GM12878 (cell line): ENCODE results near the gene LRRC7. TPM values are rescaled to one million over a fixed set of nuclear protein-coding genes. Genes with fewer than 3 reads are reported as not detected.

ENCODE experiments used
- ATAC-seq: fragments of 200-7000 bp; cut with Tn5 transposase; 3 replicates; pipeline ENCODE4 v1.9.1; 2020; ENCODE audit warnings: mild to moderate bottlenecking, moderate library complexity
- BruUV-seq: library from RNA; stranded (reverse); fragments of 400-500 nt; replicated peaks from 2 replicates; lab custom pipeline; 2021; lab: Mats Ljungman, UMichigan
- CTCF ChIA-PET: fragments of 300-600 bp; sonication (Branson Sonifier 250); formaldehyde crosslinking; extraction: SDS; loops from one replicate; lab custom pipeline; 2021; ENCODE audit warnings: inconsistent platforms; lab: Yijun Ruan, JAX
- POLR2A ChIA-PET: fragments of 350-600 bp; formaldehyde crosslinking; extraction: SDS; loops from one replicate; lab custom pipeline; 2021; ENCODE audit warnings: inconsistent platforms; lab: Charles Lee
- RAD21 ChIA-PET: fragments of 300-600 bp; sonication (Branson Sonifier 250); formaldehyde crosslinking; loops from one replicate; lab custom pipeline; 2023; ENCODE audit warnings: antibody characterized with exemption; ENCODE audit not compliant: unreplicated experiment; lab: Charles Lee
- SMC1A ChIA-PET: fragments of 300-600 bp; sonication (Branson Sonifier 250); formaldehyde crosslinking; loops from one replicate; lab custom pipeline; 2023; ENCODE audit not compliant: unreplicated experiment, uncharacterized antibody; lab: Charles Lee
- DNase-seq: peaks from one replicate; pipeline ENCODE4 v3.0.0-alpha.2; 2011; ENCODE audit warnings: low read depth, low spot score
- FAIRE-seq: peaks from 3 replicates; lab custom pipeline; 2011; peaks lifted over from hg19 to GRCh38; lab: Jason Lieb, UNC
- H2AFZ ChIP-seq: 2 replicates; pipeline ENCODE4 v1.6.0; 2011; ENCODE audit warnings: low read depth, low read length, control low read depth; ENCODE audit not compliant: control insufficient read depth
- H3K27ac ChIP-seq: 2 replicates; pipeline ENCODE4 v1.5.1; 2011; ENCODE audit warnings: control low read depth; ENCODE audit not compliant: control insufficient read depth, insufficient read depth
- H3K27me3 ChIP-seq, 2 experiments: replicated peaks in 1 of 2; 2 replicates each; pipeline versions ENCODE4 v1.6.0 to v1.6.1; 2011; ENCODE audit warnings: low read length in 1 of 2; ENCODE audit not compliant: control insufficient read depth in 2 of 2, insufficient read depth in 2 of 2
- H3K36me3 ChIP-seq, 2 experiments: 2 replicates each; pipeline ENCODE4 v1.5.1; 2011; ENCODE audit warnings: low read length in 1 of 2; ENCODE audit not compliant: control insufficient read depth in 2 of 2, insufficient read depth in 2 of 2
- H3K4me1 ChIP-seq: 2 replicates; pipeline ENCODE4 v1.6.1; 2011; ENCODE audit warnings: mild to moderate bottlenecking, low read length, moderate library complexity, mixed read lengths; ENCODE audit not compliant: control insufficient read depth, insufficient read depth
- H3K4me2 ChIP-seq: 2 replicates; pipeline ENCODE4 v1.6.0; 2011; ENCODE audit warnings: control low read depth; ENCODE audit not compliant: control insufficient read depth, insufficient read depth
- H3K4me3 ChIP-seq: fragments of 200-600 bp; sonication (generic); 2 replicates; pipeline ENCODE4 v1.5.1; 2016
- H3K79me2 ChIP-seq: 2 replicates; pipeline ENCODE4 v1.6.0; 2011; ENCODE audit warnings: low read length; ENCODE audit not compliant: control insufficient read depth, insufficient read depth
- H3K9ac ChIP-seq: 2 replicates; pipeline ENCODE4 v1.8.0; 2011; ENCODE audit warnings: low read length, control low read depth, mixed read lengths; ENCODE audit not compliant: control insufficient read depth, insufficient read depth
- H3K9me3 ChIP-seq: replicated peaks from 3 replicates; pipeline ENCODE4 v1.5.1; 2011; ENCODE audit warnings: mild to moderate bottlenecking, low read length; ENCODE audit not compliant: control insufficient read depth, insufficient read depth
- H4K20me1 ChIP-seq: 2 replicates; pipeline ENCODE4 v1.6.0; 2011; ENCODE audit not compliant: control insufficient read depth, insufficient read depth
- ATF2 ChIP-seq: IDR thresholded peaks from 2 replicates; pipeline ENCODE4 v1.6.1; 2012; ENCODE audit warnings: low read length, inconsistent platforms
- BCL11A ChIP-seq: IDR thresholded peaks from 2 replicates; pipeline ENCODE4 v1.6.1; 2011; ENCODE audit warnings: low read depth, low read length
- BHLHE40 ChIP-seq, 2 experiments: fragments of 450-650 bp in 1 of 2; IDR thresholded peaks; 2 replicates each; pipeline ENCODE4 v1.6.1; 2011 to 2017; ENCODE audit warnings: low read depth in 2 of 2, borderline replicate concordance in 1 of 2, improper control_type of control experiment in 1 of 2, low read length in 1 of 2, mild to moderate bottlenecking in 1 of 2
- CEBPB ChIP-seq, 2 experiments: fragments of 150-350 bp in 1 of 2; IDR thresholded peaks; 2 replicates each; pipeline ENCODE4 v1.6.1; 2012 to 2014; ENCODE audit warnings: low read depth in 2 of 2, low read length in 2 of 2, borderline replicate concordance in 1 of 2, inconsistent platforms in 1 of 2
- ETV6 ChIP-seq, 2 experiments: fragments of 450-650 bp in 1 of 2; IDR thresholded peaks in 1 of 2; conservative IDR thresholded peaks in 1 of 2; 2 replicates each; pipeline ENCODE4 v1.6.1; 2014; ENCODE audit warnings: antibody characterized with exemption in 1 of 2, borderline replicate concordance in 1 of 2, low read depth in 1 of 2, mild to moderate bottlenecking in 1 of 2, moderate library complexity in 1 of 2
- POLR2A ChIP-seq: IDR thresholded peaks from 2 replicates; pipeline ENCODE4 v1.6.1; 2011; ENCODE audit warnings: low read depth, mild to moderate bottlenecking, low read length
- WGBS: methylation state at CpG from one replicate; pipeline ENCODE4 v1.1.6; 2016; ENCODE audit warnings: low lambda C conversion rate; ENCODE audit not compliant: insufficient replicate concordance, insufficient coverage; ENCODE audit errors: missing lambda C conversion rate; 5-methylcytosine and 5-hydroxymethylcytosine counted together
- in situ Hi-C: fragments of 300-500 bp; cut with MboI; formaldehyde crosslinking; loops from 9 replicates; pipeline ENCODE4 v1.14.3; 2018; ENCODE audit warnings: mixed read lengths
- intact Hi-C: fragments of 100-400 bp; cut with micrococcal nuclease; formaldehyde crosslinking; loops from one replicate; pipeline ENCODE4 v1.14.2; 2022; ENCODE audit not compliant: unreplicated experiment
- polyA plus RNA-seq, 11 experiments: library from polyadenylated mRNA; depleted of rRNA in 4 of 11; unstranded in 6 of 11; stranded (reverse) in 5 of 11; fragments of >200 nt; fragmentation: Nextera tagmentation in 4 of 11; fragmentation: Illumina TruSeq in 1 of 11; extraction: Ambion mirVana in 4 of 11; extraction: Trizol in 1 of 11; gene quantifications; 1 replicate in 1 of 11; 2 replicates in 10 of 11; pipeline versions ENCODE4 v1.2.1 to v1.2.3, GENCODE V29; 2011 to 2016; ENCODE audit warnings: inconsistent platforms in 2 of 11, missing spikeins in 2 of 11, low read depth in 1 of 11
- total RNA-seq, 4 experiments: library from RNA; depleted of rRNA in 3 of 4; stranded (reverse); fragments of >200 nt in 3 of 4; fragmentation: Illumina TruSeq in 1 of 4; extraction: Trizol in 1 of 4; gene quantifications; 2 replicates each; pipeline versions ENCODE4 v1.2.1 to v1.2.3, GENCODE V29; 2013 to 2021
- TF ChIP-seq, protein P1 (sequence below): IDR thresholded peaks from 2 replicates; pipeline ENCODE4 v1.6.1; 2012; ENCODE audit warnings: low read depth, low read length, improper control_type of control experiment
- TF ChIP-seq, protein P2 (sequence below): fragments of 450-650 bp; IDR thresholded peaks from 2 replicates; pipeline ENCODE4 v1.6.1; 2016; ENCODE audit warnings: mild to moderate bottlenecking, moderate library complexity, borderline replicate concordance

The LRRC7 gene
- total and polyA plus RNA-seq, 10 of the 15 experiments (the other 5 are each of a cell fraction or from before 2014, with no cell fraction given): 0.05 to 1.4 (median 0.24) TPM; not detected in 5

- H3K27me3 ChIP-seq: no peaks in the 10 kb centered on the region
- DNase-seq: no peak
- no peak for ATAC-seq
- no peak overlapping the region for H3K9ac ChIP-seq
- H3K4me1 ChIP-seq: no peaks in the 10 kb centered on the region
- intact Hi-C loops: no loop called here
- ChIA-PET RAD21 (no interaction called here), CTCF (interaction anchor here (1.6 kb wide), 1 partner anchor 14 kb away, joined by 6 read pairs; no protein-coding TSS in a partner anchor), SMC1A (interaction anchor here (2.5 kb wide), 1 partner anchor 25 kb away, joined by 8 read pairs; no protein-coding TSS in a partner anchor), POLR2A (no interaction called here)
- no peaks in the 10 kb centered on the region for H3K79me2 ChIP-seq
- H2AFZ ChIP-seq: no peak overlapping the region
- H3K4me3 ChIP-seq: no peak overlapping the region
- FAIRE-seq: no peak
- no peak overlapping the region for H3K4me2 ChIP-seq
- no peaks in the 10 kb centered on the region for H3K9me3 ChIP-seq
- no peaks in the 10 kb centered on the region for H3K36me3 ChIP-seq
- in situ Hi-C loops: no loop called here
- no peak for TF ChIP-seq ETV6 (conservative IDR thresholded peaks at IDR 0.05 in 1 of 2, IDR thresholded peaks at IDR 0.05 in 1 of 2; ENCODE audit: borderline replicate concordance in 1 of 2, low read depth in 1 of 2)
- no peak for TF ChIP-seq CEBPB (IDR thresholded peaks at IDR 0.05; ENCODE audit: borderline replicate concordance in 1 of 2, low read depth in 2 of 2, low read length in 2 of 2)
- TF ChIP-seq, protein P1, sequence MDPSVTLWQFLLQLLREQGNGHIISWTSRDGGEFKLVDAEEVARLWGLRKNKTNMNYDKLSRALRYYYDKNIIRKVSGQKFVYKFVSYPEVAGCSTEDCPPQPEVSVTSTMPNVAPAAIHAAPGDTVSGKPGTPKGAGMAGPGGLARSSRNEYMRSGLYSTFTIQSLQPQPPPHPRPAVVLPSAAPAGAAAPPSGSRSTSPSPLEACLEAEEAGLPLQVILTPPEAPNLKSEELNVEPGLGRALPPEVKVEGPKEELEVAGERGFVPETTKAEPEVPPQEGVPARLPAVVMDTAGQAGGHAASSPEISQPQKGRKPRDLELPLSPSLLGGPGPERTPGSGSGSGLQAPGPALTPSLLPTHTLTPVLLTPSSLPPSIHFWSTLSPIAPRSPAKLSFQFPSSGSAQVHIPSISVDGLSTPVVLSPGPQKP: no peak
- TF ChIP-seq POLR2A: no peak
- TF ChIP-seq ATF2: no peak
- no peak for TF ChIP-seq BHLHE40 (IDR thresholded peaks at IDR 0.05; ENCODE audit: borderline replicate concordance in 1 of 2, low read depth in 2 of 2, low read length in 1 of 2)
- TF ChIP-seq BCL11A: no peak
- TF ChIP-seq, protein P2, sequence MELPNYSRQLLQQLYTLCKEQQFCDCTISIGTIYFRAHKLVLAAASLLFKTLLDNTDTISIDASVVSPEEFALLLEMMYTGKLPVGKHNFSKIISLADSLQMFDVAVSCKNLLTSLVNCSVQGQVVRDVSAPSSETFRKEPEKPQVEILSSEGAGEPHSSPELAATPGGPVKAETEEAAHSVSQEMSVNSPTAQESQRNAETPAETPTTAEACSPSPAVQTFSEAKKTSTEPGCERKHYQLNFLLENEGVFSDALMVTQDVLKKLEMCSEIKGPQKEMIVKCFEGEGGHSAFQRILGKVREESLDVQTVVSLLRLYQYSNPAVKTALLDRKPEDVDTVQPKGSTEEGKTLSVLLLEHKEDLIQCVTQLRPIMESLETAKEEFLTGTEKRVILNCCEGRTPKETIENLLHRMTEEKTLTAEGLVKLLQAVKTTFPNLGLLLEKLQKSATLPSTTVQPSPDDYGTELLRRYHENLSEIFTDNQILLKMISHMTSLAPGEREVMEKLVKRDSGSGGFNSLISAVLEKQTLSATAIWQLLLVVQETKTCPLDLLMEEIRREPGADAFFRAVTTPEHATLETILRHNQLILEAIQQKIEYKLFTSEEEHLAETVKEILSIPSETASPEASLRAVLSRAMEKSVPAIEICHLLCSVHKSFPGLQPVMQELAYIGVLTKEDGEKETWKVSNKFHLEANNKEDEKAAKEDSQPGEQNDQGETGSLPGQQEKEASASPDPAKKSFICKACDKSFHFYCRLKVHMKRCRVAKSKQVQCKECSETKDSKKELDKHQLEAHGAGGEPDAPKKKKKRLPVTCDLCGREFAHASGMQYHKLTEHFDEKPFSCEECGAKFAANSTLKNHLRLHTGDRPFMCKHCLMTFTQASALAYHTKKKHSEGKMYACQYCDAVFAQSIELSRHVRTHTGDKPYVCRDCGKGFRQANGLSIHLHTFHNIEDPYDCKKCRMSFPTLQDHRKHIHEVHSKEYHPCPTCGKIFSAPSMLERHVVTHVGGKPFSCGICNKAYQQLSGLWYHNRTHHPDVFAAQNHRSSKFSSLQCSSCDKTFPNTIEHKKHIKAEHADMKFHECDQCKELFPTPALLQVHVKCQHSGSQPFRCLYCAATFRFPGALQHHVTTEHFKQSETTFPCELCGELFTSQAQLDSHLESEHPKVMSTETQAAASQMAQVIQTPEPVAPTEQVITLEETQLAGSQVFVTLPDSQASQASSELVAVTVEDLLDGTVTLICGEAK: no peak
- no TSS peak for BruUV-seq
- H3K27ac ChIP-seq: no peak overlapping the region
- H4K20me1 ChIP-seq: no peaks in the 10 kb centered on the region
- 3% methylated on average over 3 of the region's 3 CpGs for WGBS
Measured at GRCh38 chr1:70090141-70090540, 522.4 kb downstream of the LRRC7 start.
